Measurements from ENCODE around the gene OPN3. TPM values are rescaled to one million over a fixed set of nuclear protein-coding genes. Genes with fewer than 3 reads are reported as not detected.
"Not testable (repeated sequence)": the region's sequence is repeated elsewhere in the genome, so short reads cannot be mapped to it uniquely, and the experiment has no call there.

The OPN3 gene, protein sequence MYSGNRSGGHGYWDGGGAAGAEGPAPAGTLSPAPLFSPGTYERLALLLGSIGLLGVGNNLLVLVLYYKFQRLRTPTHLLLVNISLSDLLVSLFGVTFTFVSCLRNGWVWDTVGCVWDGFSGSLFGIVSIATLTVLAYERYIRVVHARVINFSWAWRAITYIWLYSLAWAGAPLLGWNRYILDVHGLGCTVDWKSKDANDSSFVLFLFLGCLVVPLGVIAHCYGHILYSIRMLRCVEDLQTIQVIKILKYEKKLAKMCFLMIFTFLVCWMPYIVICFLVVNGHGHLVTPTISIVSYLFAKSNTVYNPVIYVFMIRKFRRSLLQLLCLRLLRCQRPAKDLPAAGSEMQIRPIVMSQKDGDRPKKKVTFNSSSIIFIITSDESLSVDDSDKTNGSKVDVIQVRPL
- polyA plus RNA-seq (ENCODE audit: low read depth in 6 of 6): 100 to 1,000 TPM; 137 to 271 (median 167) TPM

DNA sequence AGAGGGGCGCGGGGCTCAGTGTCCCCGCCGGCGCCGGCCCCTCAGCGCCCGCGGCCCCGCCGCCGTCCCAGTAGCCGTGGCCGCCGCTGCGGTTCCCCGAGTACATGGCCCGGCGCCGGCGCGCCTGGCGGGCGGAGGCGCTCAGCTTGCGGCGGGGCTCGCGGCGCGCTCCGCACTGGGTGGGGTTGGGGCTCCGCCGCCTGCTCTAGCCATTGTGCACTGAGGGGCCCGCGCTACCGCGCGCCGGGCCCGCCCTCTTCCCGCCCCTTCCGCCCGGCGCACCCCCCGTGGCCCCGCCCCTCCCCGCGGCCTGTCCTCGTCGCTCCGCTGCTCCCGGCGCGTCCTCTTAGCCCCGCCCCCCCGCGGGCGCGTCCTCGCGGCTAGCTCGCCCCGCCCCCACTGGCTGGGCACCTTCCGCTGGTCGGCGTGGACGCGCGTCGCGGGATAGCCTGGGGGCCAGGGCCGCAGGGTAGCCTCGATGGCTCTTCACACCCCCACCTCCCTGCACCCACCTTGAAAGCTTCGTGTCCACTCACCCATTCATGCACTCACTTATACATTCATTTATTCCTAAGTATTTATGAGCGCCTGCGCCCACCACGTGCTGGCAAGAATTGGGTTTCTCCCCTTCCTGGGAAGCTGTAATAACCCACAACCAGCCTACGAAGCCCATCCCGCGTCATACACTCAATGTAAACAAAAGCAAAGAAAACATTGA lies at the start of gene OPN3, which contains the start of gene CHML:
TSS of gene OPN3 (minus strand) at position 221 of the 718 bp plus-strand sequence. CDS start at position 106, 115 bp downstream.
TSS of gene CHML (minus strand) at position 221 of the 718 bp plus-strand sequence. CDS start 4,603 bp downstream, outside the sequence.
- Mint-ChIP-seq H3K36me3 (peaks cover 3% of the 10 kb centered on the region in 2 donors), H3K27me3 (no peaks in the 10 kb centered on the region), H3K4me3 (peak within 1 kb of the TSS; percentile 78 to 98 (median 96)), H3K27ac (peak within 1 kb of the TSS; percentile 41 to 97 (median 96)), H3K4me1 (peaks cover 28 to 50% (median 36%) of the 10 kb centered on the region in 3 donors), H3K9me3 (peaks cover 0 to 7% (median 5%) of the 10 kb centered on the region in 7 donors)
- DNase-seq: peak; percentile 87
- ATAC-seq (ENCODE audit: low read depth in 2 of 2): peak; percentile 90

GRCh38 chr1:241688940-241689368 lies 48.8 kb upstream of the OPN3 start:
- peaks cover 7 to 9% of the 10 kb centered on the region in 2 donors for H3K36me3 Mint-ChIP-seq
- no peaks in the 10 kb centered on the region for H3K4me1 Mint-ChIP-seq
- no peak overlapping the region for H3K27ac Mint-ChIP-seq
- ATAC-seq (ENCODE audit: low read depth in 2 of 2): no peak
- no peak overlapping the region for H3K4me3 Mint-ChIP-seq
- H3K9me3 Mint-ChIP-seq: peaks cover 0 to 6% (median 0%) of the 10 kb centered on the region in 7 donors
- H3K27me3 Mint-ChIP-seq: peaks cover 13 to 28% (median 17%) of the 10 kb centered on the region in 3 donors
- DNase-seq: no peak

GRCh38 chr1:241684108-241684507 lies 43.9 kb upstream of the OPN3 start:
- peaks cover under 1 to 16% of the 10 kb centered on the region in 2 donors for H3K36me3 Mint-ChIP-seq
- ATAC-seq (ENCODE audit: low read depth in 2 of 2) (no peak), DNase-seq (no peak)
- peaks cover 32 to 43% (median 34%) of the 10 kb centered on the region in 3 donors for H3K27me3 Mint-ChIP-seq
- H3K4me1 Mint-ChIP-seq: no peaks in the 10 kb centered on the region
- H3K27ac Mint-ChIP-seq: no peak overlapping the region
- peaks cover 0 to 4% (median 2%) of the 10 kb centered on the region in 7 donors for H3K9me3 Mint-ChIP-seq
- H3K4me3 Mint-ChIP-seq: no peak overlapping the region

- H3K36me3 Mint-ChIP-seq: peaks cover 0 to 16% of the 10 kb centered on the region in 2 donors
- DNase-seq (no peak), ATAC-seq (ENCODE audit: low read depth in 2 of 2) (no peak)
- H3K9me3 Mint-ChIP-seq: peaks cover 0 to 4% (median 0%) of the 10 kb centered on the region in 7 donors
- H3K4me3 Mint-ChIP-seq: no peak overlapping the region
- H3K27me3 Mint-ChIP-seq: peaks cover 29 to 40% (median 32%) of the 10 kb centered on the region in 3 donors
- H3K4me1 Mint-ChIP-seq: peaks cover 0 to 2% (median 1%) of the 10 kb centered on the region in 3 donors
- no peak overlapping the region for H3K27ac Mint-ChIP-seq
Measured at GRCh38 chr1:241682921-241683320, 42.8 kb upstream of the OPN3 start.

GRCh38 chr1:241681861-241682448 lies 41.8 kb upstream of the OPN3 start:
- peaks cover 29 to 40% (median 32%) of the 10 kb centered on the region in 3 donors for H3K27me3 Mint-ChIP-seq
- not testable (repeated sequence) for H3K4me3 Mint-ChIP-seq; H3K9me3 Mint-ChIP-seq; H3K27ac Mint-ChIP-seq; DNase-seq; H3K4me1 Mint-ChIP-seq; ATAC-seq (ENCODE audit: low read depth in 2 of 2)
- peaks cover 0 to 16% of the 10 kb centered on the region in 2 donors for H3K36me3 Mint-ChIP-seq

DNA sequence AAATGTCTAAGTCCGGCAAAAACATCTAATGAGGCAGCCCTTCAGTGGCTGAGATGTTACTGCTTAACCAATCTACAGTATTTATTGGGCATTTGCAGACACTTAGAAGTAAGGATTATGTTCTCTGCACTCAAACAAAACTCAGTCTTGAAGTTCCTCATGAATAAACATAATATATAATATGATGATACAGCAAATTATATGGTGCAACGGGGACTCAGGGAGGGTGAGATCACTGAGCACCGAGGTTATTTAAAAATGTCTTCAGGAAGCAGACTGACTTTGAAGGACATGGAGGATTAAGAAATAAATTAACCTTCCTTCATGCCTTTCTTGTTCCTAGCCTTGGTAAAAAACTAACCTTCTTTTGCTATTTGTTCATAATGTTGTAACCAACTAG lies 39.8 kb upstream of the OPN3 start:
- Mint-ChIP-seq H3K27me3 (peaks cover 22 to 33% (median 29%) of the 10 kb centered on the region in 3 donors), H3K4me3 (no peak overlapping the region), H3K9me3 (peaks cover 0 to 4% (median 2%) of the 10 kb centered on the region in 7 donors), H3K4me1 (peaks cover 3 to 19% (median 8%) of the 10 kb centered on the region in 3 donors), H3K27ac (no peak overlapping the region), H3K36me3 (peaks cover 0 to 16% of the 10 kb centered on the region in 2 donors)
- ATAC-seq (ENCODE audit: low read depth in 2 of 2): no peak
- DNase-seq: no peak

DNA sequence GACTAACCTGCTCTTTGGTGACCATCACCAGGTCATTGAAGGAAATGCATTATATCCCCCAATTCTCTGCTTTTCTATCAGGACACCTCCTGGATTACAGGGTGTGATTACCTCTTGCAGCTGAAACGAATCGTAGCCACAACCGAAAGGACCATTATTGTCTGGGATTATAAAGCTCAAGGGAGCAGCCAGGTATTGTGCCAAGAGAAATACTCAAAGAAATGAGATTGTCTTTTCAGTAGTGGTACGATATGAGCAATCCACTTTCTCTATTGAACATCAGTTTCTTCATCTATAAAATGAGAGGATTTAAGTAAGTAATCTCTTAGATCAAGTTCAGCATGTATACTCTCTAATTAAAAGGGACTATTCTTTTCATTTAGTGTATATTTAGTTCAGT lies 39.2 kb upstream of the OPN3 start:
- Mint-ChIP-seq H3K27me3 (peaks cover 22 to 30% (median 29%) of the 10 kb centered on the region in 3 donors), H3K27ac (no peak overlapping the region), H3K36me3 (peaks cover 0 to 16% of the 10 kb centered on the region in 2 donors), H3K4me1 (peaks cover 3 to 19% (median 8%) of the 10 kb centered on the region in 3 donors), H3K4me3 (no peak overlapping the region), H3K9me3 (peaks cover 0 to 4% (median 2%) of the 10 kb centered on the region in 7 donors)
- DNase-seq (no peak), ATAC-seq (ENCODE audit: low read depth in 2 of 2) (no peak)

GRCh38 chr1:241678536-241678935 lies 38.4 kb upstream of the OPN3 start:
- Mint-ChIP-seq H3K4me3 (no peak overlapping the region), H3K36me3 (peaks cover 0 to 16% of the 10 kb centered on the region in 2 donors), H3K9me3 (peaks cover 0 to 4% (median 2%) of the 10 kb centered on the region in 7 donors), H3K27me3 (peaks cover 22 to 30% (median 29%) of the 10 kb centered on the region in 3 donors), H3K4me1 (peaks cover 3 to 19% (median 8%) of the 10 kb centered on the region in 3 donors), H3K27ac (no peak overlapping the region)
- DNase-seq (no peak), ATAC-seq (ENCODE audit: low read depth in 2 of 2) (no peak)

- Mint-ChIP-seq H3K27me3 (peaks cover 17 to 29% (median 26%) of the 10 kb centered on the region in 3 donors), H3K36me3 (peaks cover 0 to 10% of the 10 kb centered on the region in 2 donors), H3K9me3 (peaks cover 0 to 3% (median 0%) of the 10 kb centered on the region in 7 donors), H3K27ac (peak overlapping the region in 4 of 6 donors; percentile 1 to 83 (median 56)), H3K4me3 (peak overlapping the region; percentile 10 to 80 (median 64)), H3K4me1 (peaks cover 3 to 19% (median 8%) of the 10 kb centered on the region in 3 donors)
- ATAC-seq (ENCODE audit: low read depth in 2 of 2) (peak; percentile 51 to 74), DNase-seq (peak; percentile 2)
Measured at GRCh38 chr1:241677201-241677600, 37.0 kb upstream of the OPN3 start.

DNA sequence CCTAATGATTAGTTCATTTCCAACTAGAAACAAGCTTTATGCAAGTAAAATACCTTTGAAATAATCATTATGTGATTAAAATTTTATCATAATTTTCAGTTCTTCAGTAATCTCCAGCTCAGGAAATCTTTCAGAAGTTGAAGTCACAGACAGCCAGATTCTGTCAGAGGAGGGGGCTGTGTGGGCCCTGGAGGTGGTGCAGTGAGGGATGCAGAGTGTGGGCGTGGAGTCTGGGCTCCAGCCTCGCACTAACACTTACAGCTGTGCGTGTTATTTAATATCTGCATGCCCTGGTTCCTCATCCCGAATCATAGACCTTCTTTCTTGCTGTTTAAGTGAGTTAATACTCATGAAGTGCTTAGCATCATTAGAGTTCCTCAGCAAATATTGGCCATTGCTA lies 35.8 kb upstream of the OPN3 start:
- no peak for ATAC-seq (ENCODE audit: low read depth in 2 of 2)
- Mint-ChIP-seq H3K4me1 (peaks cover 3 to 19% (median 8%) of the 10 kb centered on the region in 3 donors), H3K4me3 (no peak overlapping the region)

GRCh38 chr1:241674805-241675384 lies 34.7 kb upstream of the OPN3 start:
- H3K9me3 Mint-ChIP-seq: peaks cover 0 to 2% (median 0%) of the 10 kb centered on the region in 7 donors
- H3K27ac Mint-ChIP-seq: peak overlapping the region in 3 of 6 donors; percentile 58 to 83 (median 75)
- peaks cover 5 to 16% (median 14%) of the 10 kb centered on the region in 3 donors for H3K27me3 Mint-ChIP-seq
- DNase-seq (no peak), ATAC-seq (ENCODE audit: low read depth in 2 of 2) (no peak)
- H3K4me1 Mint-ChIP-seq: peaks cover 3 to 19% (median 8%) of the 10 kb centered on the region in 3 donors
- no peak overlapping the region for H3K4me3 Mint-ChIP-seq
- H3K36me3 Mint-ChIP-seq: no peaks in the 10 kb centered on the region

More for the DNA sequence above, 35.8 kb upstream of the OPN3 start:
- H3K9me3 Mint-ChIP-seq: peaks cover 0 to 2% (median 0%) of the 10 kb centered on the region in 7 donors
- peaks cover 5 to 23% (median 23%) of the 10 kb centered on the region in 3 donors for H3K27me3 Mint-ChIP-seq
- no peak for DNase-seq
- no peaks in the 10 kb centered on the region for H3K36me3 Mint-ChIP-seq
- peak overlapping the region in 1 of 6 donors; percentile 85 for H3K27ac Mint-ChIP-seq

GRCh38 chr1:241672301-241672700 lies 32.1 kb upstream of the OPN3 start:
- H3K9me3 Mint-ChIP-seq: peaks cover 0 to 2% (median 0%) of the 10 kb centered on the region in 7 donors
- peaks cover under 1 to 11% (median 3%) of the 10 kb centered on the region in 3 donors for H3K4me1 Mint-ChIP-seq
- no peak for DNase-seq
- ATAC-seq (ENCODE audit: low read depth in 2 of 2): no peak
- H3K27ac Mint-ChIP-seq: peak overlapping the region in 1 of 6 donors; percentile 91
- peaks cover 10 to 16% (median 14%) of the 10 kb centered on the region in 3 donors for H3K27me3 Mint-ChIP-seq
- no peaks in the 10 kb centered on the region for H3K36me3 Mint-ChIP-seq
- H3K4me3 Mint-ChIP-seq: no peak overlapping the region

Data from naive B cell (primary cell).